ENCODE measurements around the gene CPB2.

The CPB2 gene

GRCh38 chr13:46127358-46128023 lies 22.7 kb upstream of the CPB2 start:
- no peak for DNase-seq

- DNase-seq, result peak in 51 of 56 donors; percentile 7 to 94 (median 61)
Observed at GRCh38 chr13:46126552-46127357, 21.9 kb upstream of the CPB2 start.

- DNase-seq, result no peak
Observed at GRCh38 chr13:46126056-46126455, 21.2 kb upstream of the CPB2 start.

DNA sequence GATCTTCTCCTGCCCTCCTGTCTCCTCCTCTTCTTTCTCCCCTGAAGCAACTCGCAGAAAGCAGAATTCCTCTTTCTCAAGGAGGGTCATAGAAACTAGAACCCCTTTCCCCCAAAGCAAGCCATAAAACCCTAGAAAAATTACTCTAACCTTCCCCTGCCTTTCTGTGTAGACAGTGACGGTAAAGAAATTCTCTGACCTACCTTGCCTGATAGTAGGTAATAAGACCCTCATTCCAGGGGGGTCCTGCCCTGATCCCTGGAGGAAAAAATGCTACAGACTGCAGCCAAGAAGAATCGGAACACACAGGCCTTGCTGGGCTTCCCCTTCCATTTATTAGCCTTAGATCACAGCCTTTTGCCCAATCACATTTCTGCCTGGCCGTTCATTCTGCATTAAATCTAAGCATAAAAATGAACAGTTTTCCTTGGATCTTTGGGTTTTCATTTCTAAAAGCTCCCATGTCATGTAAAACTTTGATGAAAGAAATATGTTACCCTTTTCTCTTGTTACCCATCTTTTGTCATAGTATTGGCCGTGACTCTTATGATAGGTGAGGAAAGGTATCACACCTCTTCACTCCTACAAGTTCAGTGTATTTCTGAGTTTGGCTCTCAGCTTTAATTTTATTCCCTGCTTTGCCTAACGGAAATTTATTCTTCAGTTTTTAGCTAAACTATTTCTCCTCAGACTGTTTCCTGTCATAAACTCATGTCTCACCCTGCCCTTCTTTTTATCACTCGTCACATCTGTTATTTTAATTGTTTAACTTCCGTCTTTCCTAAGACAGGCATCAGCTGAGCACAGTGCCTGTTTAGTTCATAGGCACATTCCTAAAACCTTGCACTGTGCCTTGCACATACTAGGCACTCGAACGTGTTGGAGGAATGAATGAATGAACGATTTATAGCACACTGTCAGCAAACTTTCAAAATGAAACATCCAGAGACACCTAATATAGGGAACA lies 20.4 kb upstream of the CPB2 start:
- DNase-seq, result no peak

- DNase-seq, result peak in 1 of 56 donors; percentile 11
Observed at GRCh38 chr13:46124531-46124966, 19.7 kb upstream of the CPB2 start.

GRCh38 chr13:46122304-46122703 lies 17.5 kb upstream of the CPB2 start:
- DNase-seq, result no peak

DNA sequence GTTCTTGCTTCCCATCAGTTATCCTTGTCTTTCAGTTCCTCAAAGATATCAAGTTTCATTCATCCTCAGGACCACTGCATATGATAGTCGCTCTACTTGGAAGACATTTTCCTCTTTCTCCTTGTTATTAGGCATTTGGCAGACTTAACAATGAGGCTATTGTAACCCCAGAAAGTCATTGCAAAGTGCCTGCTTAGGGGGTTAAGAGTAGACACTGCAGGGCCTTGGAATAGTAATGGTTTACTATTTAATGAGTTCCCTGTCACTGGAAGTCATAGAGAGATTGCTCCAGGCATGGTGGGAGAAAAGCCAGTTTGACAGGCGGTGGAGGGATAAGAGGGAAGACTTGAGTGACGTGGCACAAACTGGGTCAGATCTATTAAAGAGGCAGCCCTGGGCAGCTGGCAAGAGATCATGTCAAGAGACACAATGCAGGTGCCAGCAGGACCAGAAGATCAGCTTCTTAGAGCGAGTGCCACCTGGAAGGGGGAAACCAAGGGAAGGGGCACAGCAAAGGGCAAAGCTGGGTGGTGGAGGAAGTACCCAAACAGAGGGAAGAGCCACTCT lies 16.8 kb upstream of the CPB2 start:
- peak in 2 of 56 donors; percentile 14 to 35 for DNase-seq

DNA sequence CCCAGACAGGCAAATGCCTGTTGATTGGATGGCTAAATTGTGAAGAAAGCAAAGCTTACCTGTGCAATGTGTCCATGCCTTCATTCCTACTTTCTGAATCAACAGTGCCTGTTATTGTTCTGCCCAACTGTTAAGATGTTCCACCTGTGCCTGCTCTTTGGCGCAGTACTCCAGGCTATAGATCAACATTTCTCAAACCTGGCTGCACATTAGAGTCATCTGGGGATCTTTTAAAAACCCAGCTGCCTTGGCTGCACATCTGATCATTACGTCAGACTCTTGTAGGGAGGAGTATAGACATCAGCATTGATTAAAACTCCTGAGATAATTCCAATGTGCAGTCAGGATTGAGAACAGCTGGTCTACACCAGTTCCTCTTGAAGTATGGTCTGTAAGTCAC lies 16.2 kb upstream of the CPB2 start:
- DNase-seq, result no peak

DNA sequence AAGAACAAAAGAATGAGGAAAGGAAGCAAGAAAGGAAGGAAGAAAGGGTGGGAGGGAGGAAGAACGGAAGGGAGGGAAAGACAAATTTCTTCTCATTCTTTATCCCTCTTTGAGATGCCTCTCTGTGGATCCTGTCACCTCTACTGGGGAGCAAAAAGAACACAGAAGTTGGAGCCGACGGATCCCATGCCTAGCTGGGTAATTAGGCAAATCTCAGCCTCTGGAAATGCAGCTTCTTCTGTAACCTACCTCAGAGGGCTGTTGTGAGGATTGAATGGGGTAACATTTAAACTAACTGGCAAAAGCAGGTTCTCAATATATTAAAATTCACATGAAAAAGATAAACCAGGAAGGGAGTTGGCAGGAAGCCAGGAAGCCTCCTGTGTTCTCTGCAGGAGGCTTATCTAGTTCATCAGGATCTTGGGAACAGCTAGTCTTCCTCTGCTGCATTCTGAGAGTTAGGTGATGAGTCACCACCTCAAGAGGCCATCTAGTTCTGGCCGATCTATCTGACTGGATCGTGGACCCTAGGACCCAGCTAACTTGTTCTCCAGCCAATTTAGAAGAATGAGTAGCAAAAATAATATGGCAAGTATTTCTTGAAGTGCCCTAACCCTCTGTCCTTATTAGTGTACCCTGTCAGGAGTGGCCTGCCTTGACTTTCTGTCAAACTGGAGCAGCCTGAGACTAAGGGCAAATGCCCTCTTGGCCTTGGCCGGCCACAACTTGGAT lies 15.2 kb upstream of the CPB2 start:
- peak in 3 of 56 donors; percentile 29 to 33 (median 29) for DNase-seq

- DNase-seq, result no peak
Observed at GRCh38 chr13:46116653-46117502, 12.0 kb upstream of the CPB2 start.

GRCh38 chr13:46114613-46115012 lies 9.8 kb upstream of the CPB2 start:
- no peak for DNase-seq

DNA sequence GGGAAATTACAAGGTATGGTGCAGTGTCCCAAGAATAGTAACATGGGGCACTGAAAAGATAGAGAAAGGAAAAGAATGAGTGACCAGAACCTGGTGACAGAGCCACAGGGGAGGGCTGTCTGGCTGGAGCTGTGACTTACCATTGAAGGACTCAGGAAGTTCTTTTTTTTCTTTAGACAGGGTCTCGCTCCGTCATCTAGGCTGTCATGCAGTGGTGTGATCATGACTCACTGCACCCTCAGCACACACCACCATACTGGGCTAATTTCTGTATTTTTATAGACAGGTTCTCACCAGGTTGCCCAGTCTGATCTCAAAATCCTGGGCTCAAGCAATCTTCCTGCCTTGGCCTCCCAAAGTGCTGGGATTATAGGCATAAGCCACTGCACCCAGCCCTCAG lies 8.8 kb upstream of the CPB2 start:
- no peak for DNase-seq

DNA sequence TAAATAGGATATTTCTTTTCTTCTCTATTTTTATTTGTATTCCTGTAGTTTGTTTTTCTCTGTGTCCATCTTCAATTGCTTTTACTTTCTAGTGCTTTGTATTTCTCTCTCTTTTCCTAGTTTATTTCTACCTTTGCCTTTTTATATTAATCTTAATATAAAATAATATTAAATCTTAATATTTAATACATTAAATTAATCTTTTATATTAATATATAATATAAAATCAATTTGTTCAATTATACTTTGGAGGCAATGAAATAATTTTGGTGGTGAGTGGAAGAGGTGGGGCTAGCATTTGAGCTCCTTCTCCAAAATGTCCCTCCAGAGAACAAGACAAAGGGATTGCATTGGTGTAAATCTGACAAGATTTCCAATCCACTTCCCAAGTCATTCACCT lies 6.3 kb upstream of the CPB2 start:
- no peak for DNase-seq

DNA sequence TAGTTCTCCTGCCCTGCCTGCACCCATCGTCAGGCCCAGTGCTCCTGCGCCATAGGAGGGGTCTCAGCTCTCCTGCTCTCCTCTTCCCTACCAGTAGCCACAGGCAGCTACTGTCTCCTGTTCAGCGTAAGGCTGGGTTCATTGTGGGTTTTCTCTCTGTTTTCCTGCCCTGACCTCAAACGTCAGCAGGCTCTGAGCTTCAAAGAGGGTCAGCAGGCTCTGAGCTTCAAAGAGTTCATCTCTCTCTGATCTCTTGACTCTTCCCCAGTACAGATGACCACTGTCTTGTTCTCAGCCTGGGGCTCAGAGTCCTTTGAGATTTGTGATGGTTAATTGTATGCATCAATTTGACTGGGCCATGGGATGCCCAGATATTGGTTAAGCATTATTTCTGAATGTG lies 4.6 kb upstream of the CPB2 start:
- DNase-seq, result no peak

DNA sequence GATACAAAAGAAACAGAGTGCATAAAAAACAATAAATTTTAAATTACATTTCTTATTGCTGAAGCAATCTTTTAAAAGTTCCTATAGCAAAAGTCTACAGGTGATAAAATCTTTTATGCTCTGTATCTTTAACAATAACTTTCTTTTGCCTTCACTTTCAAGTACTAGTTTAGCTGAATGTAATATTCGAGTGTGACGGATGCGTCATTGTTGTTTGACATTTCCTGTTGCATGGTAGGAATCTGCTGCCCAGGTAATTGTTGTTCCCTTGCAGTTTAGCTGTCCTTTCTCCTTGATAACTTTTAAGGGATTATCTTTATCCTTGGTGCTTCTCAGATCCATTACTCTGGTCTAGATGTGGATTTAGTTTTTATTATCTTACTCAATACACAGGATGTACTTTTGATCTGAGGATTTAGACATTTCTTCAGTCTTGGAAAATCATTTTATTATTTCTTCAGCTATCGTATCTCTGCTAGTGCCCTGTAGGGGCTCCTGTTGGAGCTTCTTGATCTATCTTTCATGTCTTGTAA lies 2.1 kb upstream of the CPB2 start:
- no peak for DNase-seq

GRCh38 chr13:46103037-46103436 lies 1.8 kb downstream of the CPB2 start:
- DNase-seq, result no peak

DNA sequence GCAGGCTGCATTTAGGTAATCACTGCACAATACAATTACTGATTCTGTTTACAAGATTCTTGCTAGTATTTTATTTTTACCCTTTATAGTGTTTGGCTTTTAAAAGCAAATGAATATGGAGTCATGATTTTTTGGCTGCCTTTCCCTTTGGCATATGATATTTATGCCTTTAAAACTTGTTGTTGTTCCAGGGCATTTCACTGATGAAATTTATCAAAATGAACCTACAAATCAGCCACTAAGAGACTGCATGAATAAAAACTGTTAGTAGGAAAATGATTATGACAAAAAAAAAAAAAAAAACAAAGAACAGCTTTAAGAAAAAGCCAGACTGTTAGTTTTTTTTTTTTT lies 2.6 kb downstream of the CPB2 start:
- no peak for DNase-seq

GRCh38 chr13:46101484-46102254 lies 3.2 kb downstream of the CPB2 start:
- no peak for DNase-seq

DNA sequence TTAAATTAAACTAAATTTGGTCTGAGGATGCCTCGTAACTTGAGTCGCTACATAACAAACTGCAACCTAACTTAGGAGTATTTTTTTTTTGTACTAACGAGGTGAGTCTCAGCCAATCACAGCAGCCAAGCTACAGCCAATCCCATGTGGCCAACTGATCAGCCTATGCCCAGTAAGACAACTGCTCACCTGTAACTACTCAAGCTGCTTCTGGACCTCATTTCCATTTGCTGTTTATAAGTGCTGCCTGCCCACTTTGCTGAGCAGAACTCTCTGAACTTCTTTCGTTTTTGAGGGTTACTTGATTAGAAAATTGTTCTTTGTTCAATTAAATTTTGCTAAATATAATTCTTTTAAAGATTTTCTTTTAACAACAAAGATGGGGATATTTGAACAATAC lies 3.8 kb downstream of the CPB2 start:
- DNase-seq, result no peak
